ENCODE results near the gene LAMA4.
A peak's percentile ranks its signal among the peaks of the same experiment; 100 is the strongest.
"Not testable (repeated sequence)": the region's sequence is repeated elsewhere in the genome, so short reads cannot be mapped to it uniquely, and the experiment has no call there.

The LAMA4 gene

DNA sequence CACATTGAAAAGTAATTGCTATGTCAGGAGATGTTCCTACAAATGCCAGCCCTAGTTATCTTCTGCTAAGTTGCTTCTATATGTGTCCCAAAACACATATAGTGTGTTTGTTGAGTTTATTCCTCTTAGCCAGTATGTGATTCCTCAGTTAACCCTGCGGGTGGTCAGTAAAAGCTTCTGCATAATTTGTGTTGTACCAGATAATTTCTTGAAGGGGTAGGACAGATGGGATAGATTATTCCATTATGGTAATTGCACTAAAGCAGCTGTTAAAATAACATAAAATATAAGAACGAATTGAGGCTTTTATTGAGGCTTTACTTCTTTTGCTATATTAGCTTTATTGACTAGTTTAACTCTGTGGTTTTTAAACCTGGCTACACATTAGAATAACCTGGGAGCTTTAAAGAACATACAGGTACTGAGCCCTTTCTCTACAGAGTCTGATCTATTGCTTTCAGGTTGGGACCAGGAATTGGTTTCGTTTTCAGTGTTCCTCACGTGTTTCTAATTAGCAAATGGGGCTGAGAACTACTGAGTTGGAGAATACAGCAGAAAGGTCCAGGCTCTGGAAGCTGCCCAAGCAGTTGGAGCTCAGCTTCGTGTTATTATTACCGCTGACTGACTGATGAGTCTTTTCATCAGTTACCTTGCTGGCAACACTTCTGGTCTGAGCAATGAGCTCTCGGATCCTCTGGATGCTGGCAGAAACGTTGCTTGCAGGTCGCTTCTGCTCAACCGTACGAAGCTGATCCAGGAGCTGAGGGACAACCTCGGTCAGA lies 110.0 kb downstream of the LAMA4 start:
- DNase-seq (ENCODE audit: low spot score) = no peak

DNA sequence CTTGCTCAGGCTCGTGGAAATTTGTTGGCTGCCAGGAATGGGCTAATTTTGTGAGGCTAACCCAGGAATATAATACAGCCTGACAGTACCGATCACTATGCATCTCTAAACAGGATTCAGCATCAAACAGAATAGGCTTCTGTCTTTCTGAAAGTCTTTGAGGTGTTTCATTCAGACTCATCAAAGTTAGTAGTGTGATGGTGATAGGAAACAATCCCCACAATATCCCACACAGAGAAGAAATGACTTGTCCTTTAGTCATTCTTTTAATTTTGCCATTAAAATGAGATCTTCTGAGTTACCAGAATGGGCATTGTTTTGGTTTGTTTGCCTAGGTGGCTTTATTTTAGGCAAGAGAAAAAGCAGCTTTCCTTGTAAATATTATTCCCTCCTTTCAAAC lies 112.7 kb downstream of the LAMA4 start:
- no peak for DNase-seq (ENCODE audit: low spot score)

DNA sequence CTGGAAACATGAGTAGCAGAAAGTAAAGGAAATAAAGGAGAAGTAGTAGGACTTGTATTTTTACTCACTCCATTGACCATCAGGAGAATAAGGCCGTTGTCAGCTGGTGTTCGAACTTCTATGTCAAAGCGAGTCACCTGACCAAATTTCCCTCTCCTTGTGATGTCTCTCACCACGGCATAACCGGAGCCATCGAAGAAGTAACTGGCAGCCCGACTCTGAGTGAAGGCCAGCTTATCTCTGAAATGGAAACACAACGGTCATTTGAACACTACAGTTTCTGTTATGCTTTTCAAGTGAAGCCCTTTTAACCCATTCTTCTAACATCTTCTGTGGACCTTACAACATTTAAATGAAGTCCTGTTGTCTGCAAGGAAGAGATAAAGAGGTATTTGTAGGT lies 115.3 kb downstream of the LAMA4 start:
- DNase-seq (ENCODE audit: low spot score) = no peak

DNA sequence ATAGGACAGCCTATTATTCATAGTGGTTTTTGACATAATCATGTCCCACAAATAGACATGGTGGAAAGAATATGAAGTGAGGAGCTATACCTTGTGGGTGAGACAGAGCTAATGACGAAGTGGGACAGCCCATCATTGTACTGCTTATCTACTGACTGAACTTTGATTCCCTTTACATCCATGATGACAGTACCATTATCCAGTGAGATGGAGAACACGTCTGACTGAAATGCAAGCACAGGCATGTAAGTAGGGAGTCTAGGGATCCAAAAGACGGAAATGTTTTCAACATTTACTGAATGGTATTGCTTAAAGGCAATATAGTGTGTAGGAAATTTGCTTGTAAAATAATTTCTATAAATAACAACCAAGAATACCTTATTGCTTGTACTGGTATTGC lies 123.5 kb downstream of the LAMA4 start:
- DNase-seq (ENCODE audit: low spot score) = no peak

DNA sequence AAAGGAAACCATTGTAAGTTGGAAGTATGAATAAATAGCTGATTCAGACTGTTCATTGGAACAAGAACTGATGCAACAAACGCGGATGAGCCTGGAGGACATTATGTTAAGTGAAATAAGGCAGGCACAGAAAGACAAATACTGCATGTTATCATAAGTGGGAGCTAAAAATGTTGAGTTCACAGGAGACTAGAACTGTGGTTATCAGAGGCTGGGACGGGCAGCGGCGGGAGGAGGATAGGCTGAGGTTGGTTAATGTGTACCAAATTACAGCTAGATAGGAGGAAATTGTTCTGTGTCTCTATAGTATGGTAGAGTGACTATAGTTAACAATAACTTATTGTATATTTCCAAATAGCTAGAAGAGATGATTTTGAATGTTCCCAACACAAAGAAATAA lies 126.2 kb downstream of the LAMA4 start:
- no peak for DNase-seq (ENCODE audit: low spot score)

DNA sequence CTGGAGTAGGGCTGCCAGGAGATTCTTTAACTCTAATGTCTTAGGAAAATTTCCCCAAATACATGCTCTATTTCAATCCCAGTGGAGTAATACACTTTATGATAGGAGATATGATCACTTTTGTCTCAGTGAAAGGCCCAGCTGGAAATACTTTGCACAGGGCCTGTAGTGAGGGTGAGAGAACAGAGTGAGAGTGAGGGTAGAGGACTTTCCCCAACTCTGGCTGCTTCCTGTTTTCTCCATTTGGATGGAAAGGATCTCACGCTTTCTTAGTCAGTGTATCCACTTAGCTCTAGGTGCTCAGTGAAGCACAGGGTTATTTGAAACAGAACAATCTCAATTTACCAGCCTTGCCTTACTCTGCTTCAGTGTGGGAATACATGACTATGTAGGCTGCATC lies 130.4 kb downstream of the LAMA4 start:
- DNase-seq (ENCODE audit: low spot score) = no peak

DNA sequence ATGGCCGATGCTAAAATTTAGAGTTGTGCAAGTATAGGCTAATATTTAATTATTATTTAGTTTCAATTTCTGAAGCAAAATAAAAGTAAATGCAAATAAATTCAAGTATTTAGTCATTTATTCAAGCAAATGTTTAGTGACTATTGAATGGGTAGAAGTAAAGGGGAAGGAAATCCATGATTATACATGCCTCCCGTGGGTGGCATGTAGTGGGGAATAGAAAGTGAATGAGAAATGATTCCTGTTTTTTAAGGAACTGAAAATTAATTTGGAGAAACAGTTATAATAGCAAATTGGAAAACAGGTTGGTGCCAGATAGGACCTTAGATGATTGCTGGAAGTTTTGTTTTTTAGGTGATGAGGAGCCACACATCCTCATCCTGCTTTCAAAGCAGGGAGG lies 131.6 kb downstream of the LAMA4 start:
- no peak for DNase-seq (ENCODE audit: low spot score)

DNA sequence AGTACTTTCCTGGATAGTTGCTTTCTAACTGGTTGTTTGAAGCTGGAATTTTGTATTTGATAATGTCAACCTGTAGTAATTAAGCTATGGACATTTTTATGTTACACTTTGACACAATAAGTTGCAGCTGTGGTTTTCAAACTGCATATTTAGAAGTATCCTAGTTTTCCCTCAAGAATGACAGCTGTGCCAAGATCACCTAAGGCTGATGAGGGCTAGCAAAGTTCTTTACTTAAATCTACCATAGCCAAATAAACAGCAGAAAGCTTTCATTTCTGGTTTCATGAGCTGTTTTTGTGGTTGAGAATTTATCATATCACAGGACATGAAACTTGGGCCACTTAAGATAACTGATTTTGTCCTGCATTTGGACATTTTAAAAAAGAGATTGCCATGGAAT lies 136.3 kb downstream of the LAMA4 start:
- no peak for DNase-seq (ENCODE audit: low spot score)

DNA sequence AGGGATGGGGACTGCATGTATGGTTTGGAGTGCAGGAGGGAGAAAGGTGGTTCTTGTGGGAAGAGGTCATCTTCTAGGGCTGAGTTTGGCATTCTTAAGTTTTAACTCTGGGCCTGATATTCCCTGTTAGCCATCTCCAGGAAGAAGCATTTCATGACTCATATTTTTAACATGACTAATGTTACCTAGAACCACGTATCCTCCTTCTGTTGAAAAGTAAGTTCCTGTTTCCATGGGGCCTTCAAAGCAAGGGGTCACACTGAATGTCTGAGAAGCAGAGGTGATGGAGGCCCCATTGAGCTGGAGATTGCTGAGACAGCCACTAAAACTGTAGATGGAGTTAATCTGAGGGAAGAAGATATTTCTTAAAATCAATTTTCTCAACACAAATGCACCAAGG lies 136.8 kb downstream of the LAMA4 start:
- no peak for DNase-seq (ENCODE audit: low spot score)

DNA sequence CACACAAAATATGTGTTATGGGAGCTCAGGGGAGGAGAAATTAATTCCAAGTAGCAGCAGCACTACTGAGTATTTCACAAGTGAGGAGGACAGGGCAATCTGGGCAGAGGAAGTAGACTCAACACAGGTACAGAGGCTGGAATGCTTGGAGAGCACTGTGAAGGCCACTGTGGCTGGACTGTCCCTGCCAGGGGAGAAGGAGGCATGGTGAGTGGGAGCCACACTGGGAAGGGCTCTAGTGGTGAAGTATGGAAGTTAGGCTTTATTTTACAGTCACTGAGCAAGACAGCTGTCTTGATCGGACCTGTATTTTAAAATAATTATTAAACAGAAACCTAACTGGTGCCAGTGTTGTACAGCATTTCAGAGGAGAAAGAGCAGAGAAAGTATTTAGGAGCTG lies 138.1 kb downstream of the LAMA4 start:
- DNase-seq (ENCODE audit: low spot score) = no peak

DNA sequence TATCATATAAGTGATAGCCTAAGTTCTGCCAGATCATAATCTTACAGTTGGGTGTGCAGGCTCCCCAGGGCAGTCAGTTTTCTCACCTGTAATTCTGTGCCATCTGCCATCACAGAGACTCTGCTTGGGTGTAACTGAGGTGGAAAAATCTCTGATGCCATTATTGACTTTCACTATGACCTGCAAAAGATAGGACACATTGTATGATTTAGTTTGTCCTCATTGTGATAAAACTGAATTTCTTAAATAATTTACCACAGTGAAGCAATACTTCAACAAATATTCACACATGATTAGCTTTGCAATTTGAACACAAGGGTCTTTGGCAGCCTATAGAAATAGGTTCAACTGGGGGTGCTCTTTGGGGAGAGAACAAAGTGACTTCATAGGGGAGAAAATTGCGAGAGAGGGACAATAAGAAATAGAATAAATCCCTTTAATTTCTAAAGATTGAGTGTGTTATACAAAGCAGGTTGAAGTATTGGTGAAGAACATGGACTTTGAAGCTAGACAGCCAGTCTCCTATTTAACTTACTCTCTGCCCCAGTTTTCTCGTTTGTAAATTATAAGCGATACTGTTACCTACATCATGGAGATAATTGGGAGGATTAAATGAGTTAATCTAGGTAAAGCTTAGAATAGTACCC lies 139.7 kb downstream of the LAMA4 start:
- DNase-seq (ENCODE audit: low spot score) = no peak

DNA sequence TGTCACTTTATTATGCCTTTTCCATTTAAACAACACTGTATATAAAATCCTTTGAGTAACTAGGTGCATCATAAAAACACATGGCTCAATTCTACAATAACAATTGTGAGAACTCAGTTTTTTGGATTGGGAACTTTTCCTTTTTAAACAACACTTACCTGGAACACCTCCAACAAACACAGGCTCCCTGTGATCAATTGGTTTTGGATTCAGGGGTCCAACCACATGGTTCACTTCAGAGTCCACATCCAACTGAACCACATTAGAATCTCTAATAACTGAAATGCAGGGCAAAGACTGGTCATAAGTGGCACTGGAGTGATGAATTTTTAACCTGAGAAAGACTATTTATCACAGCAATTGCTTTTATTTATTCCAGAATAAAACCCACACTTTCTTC lies 140.4 kb downstream of the LAMA4 start:
- no peak for DNase-seq (ENCODE audit: low spot score)

DNA sequence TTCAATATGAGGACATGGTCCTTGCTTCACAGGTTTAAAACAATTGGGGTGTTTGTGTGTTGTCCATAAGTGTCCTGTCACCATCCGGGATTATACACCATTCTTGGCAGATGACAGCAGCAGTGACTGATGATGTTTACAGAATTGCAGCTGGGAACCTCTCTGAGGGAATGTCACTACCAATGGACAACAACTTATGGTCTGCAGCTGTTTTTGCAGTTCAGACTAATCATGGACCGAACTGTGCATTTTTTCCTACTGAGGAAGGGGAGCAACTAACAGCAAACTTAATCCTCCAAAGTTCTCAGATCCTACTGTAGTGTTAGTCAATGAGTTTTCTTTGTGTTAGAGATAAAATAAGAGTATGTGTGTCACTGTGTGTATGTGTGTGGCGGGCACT lies 140.9 kb downstream of the LAMA4 start:
- DNase-seq (ENCODE audit: low spot score) = no peak

DNA sequence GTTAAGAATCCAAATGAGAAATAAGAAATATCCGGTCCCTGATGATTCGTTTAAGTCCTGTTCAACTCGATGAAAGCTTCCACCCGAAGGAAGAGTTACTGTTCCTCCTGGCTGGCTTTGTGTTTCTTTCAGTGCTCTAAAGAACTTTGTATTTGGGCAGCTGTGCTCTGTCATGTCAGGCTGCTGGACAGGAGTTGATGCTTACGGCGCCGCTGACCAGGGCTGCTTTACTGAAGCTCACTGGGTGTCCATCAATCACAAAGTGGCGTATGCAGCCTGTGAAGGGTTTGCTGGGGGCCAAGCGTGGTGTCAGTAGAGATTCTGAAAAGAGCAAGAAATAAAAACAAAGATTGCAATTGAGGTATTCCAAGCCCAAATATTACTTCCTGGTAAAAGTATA lies 145.1 kb downstream of the LAMA4 start:
- DNase-seq (ENCODE audit: low spot score) = no peak

DNA sequence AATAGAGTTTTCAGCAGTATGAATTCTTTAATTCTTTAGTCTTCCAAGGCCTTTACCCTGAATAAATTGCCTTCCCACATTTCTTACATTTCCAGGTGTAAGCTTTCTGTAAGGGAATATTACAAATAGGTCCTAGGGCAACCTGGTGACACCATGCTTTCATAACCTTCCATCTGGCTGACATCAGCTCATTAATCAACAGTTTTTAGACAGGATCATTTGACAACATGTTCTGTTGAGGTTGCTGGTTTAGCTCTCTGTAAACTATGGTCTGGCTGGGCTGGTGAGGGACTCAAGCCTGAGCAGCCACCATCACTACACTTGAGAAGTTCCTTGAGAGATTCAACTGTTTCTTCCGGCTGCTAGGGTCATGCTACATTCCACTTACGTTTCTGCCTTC lies 147.8 kb downstream of the LAMA4 start:
- no peak for DNase-seq (ENCODE audit: low spot score)

DNA sequence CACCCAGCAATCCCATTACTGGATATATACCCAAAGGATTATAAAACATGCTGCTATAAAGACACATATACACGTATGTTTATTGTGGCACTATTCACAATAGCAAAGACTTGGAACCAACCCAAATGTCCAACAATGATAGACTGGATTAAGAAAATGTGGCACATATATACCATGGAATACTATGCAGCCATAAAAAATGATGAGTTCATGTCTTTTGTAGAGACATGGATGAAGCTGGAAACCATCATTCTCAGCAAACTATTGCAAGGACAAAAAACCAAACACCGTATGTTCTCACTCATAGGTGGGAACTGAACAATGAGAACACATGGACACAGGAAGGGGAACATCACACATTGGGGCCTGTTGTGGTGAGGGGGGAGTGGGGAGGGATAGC lies 148.3 kb downstream of the LAMA4 start:
- DNase-seq (ENCODE audit: low spot score) = not testable (repeated sequence)

DNA sequence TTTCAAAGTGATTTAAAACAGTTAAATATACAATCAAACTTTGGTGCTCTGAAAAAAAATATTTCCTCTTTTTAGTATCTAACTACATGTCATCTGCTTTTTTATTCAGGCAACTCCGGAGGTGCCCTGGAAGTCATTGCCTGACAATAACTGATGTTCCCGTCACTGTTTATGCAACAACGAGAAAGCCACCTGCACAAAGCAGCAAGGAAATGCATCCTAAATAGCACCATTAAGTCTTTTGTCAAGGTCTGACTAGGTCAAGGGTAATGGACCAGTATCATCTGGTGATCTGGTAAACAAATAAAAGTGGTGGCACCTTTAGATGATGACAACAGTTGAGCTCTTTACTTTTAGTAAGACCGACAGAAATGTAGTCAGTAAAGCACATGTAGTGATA lies 153.8 kb downstream of the LAMA4 start:
- peak; percentile 34 for DNase-seq (ENCODE audit: low spot score)

DNA sequence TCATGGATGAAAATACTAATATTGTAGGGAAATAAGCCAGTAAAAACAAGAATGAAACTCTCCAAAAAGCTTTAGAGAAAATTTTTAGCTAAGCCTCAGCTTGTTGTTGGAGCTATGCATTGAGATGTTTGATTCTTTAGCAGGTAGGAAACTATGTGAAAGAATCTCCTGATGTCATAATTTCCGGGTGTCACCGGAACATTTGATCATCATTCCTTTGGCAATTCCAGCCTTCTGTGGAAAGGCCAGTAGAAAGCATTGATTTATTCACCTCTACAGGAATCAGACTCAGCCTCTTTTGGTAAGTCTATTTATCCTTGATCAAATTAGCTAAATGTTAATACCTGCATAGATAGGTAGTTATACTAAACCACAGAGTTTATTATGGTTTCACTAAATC lies 157.5 kb downstream of the LAMA4 start:
- DNase-seq (ENCODE audit: low spot score) = no peak

DNA sequence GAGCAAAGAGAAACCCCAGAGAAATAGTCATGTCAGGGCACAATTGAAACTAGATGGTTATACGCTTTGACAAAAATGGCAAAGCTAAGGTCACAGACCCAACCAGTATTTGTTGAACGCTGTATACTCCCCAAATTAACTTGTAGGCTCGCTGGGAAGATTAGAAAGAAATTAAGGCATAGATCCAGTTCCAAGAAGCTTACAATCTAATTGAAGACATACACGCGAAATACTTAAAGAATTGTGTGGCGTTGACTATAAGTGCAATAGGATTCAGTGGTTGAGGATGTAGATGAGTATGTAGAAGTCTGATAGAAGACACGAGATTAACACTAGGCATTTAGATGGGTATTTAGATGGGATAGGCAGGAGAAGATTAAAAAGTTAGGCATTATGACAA lies 166.5 kb downstream of the LAMA4 start:
- no peak for DNase-seq (ENCODE audit: low spot score)

DNA sequence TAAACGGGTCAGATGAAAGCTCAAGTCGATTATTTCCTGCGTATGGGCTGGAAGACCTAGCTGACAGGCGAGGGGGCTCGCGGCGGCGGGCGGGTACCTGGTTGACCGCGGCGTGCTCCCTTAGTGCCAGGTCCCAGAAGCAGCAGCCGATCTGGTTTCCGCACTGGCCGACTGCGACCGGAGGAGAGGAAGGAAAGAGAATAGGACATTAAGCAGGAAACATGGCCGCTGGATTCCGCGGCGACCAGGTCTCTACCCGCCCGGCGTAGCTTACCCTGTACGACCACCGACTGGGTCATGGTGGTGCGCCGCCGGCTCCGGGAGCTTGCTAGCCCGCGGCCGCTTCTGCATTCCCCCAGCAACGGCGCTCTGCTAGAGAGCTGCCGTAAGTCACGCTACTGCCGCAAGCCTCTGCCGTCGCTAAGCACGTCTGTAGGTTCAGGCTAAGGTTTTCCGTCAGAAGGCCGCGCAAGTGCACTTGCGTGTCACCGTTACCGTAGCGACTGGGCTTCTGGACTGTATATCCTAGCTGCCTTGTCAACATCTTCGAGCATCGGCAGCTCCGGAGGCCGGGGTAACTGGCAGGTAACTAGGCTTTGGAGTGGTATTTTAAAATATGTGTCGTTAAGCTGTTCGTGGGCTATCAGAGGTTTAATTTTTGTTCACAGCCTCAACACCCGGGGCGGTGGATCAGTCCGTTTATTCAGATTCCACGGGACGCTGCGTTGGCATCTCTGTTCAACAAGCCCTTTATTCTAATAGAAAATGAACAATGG lies 167.0 kb downstream of the LAMA4 start, which contains the start of the genes FAM229B and TUBE1:
FAM229B (plus strand) TSS at position 456 of the 776 bp plus-strand sequence. CDS start 11,693 bp downstream, outside the sequence.
TUBE1 (minus strand) TSS at position 347 of the 776 bp plus-strand sequence; CDS start at position 299, 48 bp downstream.
- peak; percentile 90 for DNase-seq (ENCODE audit: low spot score)

DNA sequence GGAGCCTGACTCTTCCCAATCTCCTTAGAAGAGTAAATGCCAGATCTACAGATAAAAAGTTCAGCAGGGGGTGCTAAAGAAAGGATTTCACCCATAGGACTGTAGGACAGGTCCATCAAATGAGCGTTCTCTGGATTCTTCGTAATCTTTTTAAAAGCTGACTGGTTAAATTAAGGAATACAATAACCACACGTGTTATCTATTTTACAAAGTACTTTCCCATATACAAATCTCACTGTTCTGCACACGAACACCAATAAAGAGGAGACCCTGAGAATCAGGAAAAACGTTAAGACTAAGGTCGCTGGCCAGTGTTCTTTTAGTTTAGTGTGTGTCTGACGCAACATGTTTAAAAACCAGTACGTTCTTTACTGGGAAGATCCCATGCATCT lies 167.6 kb downstream of the LAMA4 start:
- DNase-seq (ENCODE audit: low spot score) = peak; percentile 38

DNA sequence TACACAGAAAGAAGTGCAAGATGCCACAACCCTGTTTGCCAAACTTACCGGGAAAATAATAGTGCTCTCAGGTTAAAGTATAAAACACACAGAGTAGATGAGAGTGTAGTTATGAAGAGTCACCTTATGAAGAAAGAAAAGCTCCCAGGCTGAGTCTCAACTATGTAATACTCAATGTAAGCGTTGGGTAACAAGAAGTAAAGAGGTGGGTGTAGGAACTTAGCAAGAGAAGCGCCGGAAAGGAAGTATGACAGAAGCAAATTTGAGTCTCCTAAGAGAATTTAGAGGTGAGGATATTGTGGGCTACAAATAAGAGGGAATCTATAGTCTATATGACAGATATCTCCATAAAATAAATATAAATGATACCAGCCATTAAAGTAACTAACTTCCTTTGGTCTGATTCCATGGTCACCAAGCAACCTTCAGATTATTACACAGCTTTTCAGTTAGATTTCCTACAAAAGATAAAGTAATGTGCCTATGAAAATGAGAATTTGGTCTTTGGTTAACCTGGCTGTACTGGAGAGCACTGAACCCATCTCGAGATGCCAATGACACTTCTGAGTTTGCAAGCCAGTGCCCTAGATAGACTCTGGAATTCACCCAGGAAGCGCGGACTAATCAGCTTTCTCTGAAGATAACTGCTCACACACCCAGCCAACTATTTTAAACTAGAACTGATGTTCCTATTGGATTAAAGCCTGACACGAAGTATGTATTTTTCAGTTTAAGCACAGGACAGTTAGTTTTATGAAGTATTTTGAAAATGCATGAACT lies 168.9 kb downstream of the LAMA4 start:
- DNase-seq (ENCODE audit: low spot score) = no peak
